HepG2 (cell line): ENCODE results near the gene GALR2. TPM values are rescaled to one million over a fixed set of nuclear protein-coding genes. Genes with fewer than 3 reads are reported as not detected.
A peak's percentile ranks its signal among the peaks of the same experiment; 100 is the strongest.

Source experiments
- ATF6 ChIP-seq: sonication (generic); formaldehyde crosslinking; conservative IDR thresholded peaks from 2 replicates; pipeline ENCODE4 v1.4.0; 2020; ENCODE audit warnings: missing genetic modification reagents
- DNMT1 ChIP-seq: sonication (generic); formaldehyde crosslinking; IDR thresholded peaks from 2 replicates; pipeline ENCODE4 v1.5.1; 2020; ENCODE audit warnings: mild to moderate bottlenecking, missing genetic modification reagents
- ETV5 ChIP-seq: IDR thresholded peaks from 2 replicates; pipeline ENCODE4 v1.6.1; 2018; ENCODE audit warnings: missing biosample characterization, missing genetic modification reagents, inconsistent platforms, borderline replicate concordance
- HDAC2 ChIP-seq: sonication (generic); formaldehyde crosslinking; IDR thresholded peaks from 2 replicates; pipeline ENCODE4 v1.4.0; 2020; ENCODE audit warnings: missing genetic modification reagents
- HNF1B ChIP-seq: sonication (generic); formaldehyde crosslinking; IDR thresholded peaks from 2 replicates; pipeline ENCODE4 v1.5.1; 2020; ENCODE audit warnings: mild to moderate bottlenecking, moderate library complexity, missing genetic modification reagents
- HNF4A ChIP-seq: sonication (generic); formaldehyde crosslinking; IDR thresholded peaks from 2 replicates; pipeline ENCODE4 v1.4.0; 2020; ENCODE audit warnings: missing genetic modification reagents
- KDM5A ChIP-seq: fragments of 200-600 bp; sonication (generic); IDR thresholded peaks from 2 replicates; pipeline ENCODE4 v1.7.0; 2018; ENCODE audit warnings: antibody characterized with exemption, mild to moderate bottlenecking, low read length, borderline replicate concordance
- NFATC3 ChIP-seq: sonication (generic); formaldehyde crosslinking; IDR thresholded peaks from 2 replicates; pipeline ENCODE4 v1.5.1; 2020; ENCODE audit warnings: mild to moderate bottlenecking, missing genetic modification reagents
- RFX1 ChIP-seq: fragments of 450-650 bp; IDR thresholded peaks from 2 replicates; pipeline ENCODE4 v1.6.1; 2017
- RXRA ChIP-seq: sonication (generic); formaldehyde crosslinking; IDR thresholded peaks from 2 replicates; pipeline ENCODE4 v1.5.1; 2020; ENCODE audit warnings: missing genetic modification reagents
- TEF ChIP-seq: sonication (generic); formaldehyde crosslinking; IDR thresholded peaks from 2 replicates; pipeline ENCODE4 v1.5.0; 2020; ENCODE audit warnings: missing genetic modification reagents
- WIZ ChIP-seq: sonication (generic); formaldehyde crosslinking; IDR thresholded peaks from 2 replicates; pipeline ENCODE4 v1.5.1; 2020; ENCODE audit warnings: mild to moderate bottlenecking, missing genetic modification reagents
- ZBED4 ChIP-seq: sonication (generic); formaldehyde crosslinking; IDR thresholded peaks from 2 replicates; pipeline ENCODE4 v1.4.0; 2020; ENCODE audit warnings: missing genetic modification reagents, borderline replicate concordance
- ZC3H13 ChIP-seq: sonication (generic); formaldehyde crosslinking; IDR thresholded peaks from 2 replicates; pipeline ENCODE4 v1.8.1; 2023; ENCODE audit warnings: mild to moderate bottlenecking, missing genetic modification reagents, moderate library complexity
- ZNF331 ChIP-seq: sonication (generic); formaldehyde crosslinking; IDR thresholded peaks from 2 replicates; pipeline ENCODE4 v1.4.0; 2020; ENCODE audit warnings: missing genetic modification reagents
- ZNF549 ChIP-seq: sonication (generic); formaldehyde crosslinking; IDR thresholded peaks from 2 replicates; pipeline ENCODE4 v1.5.0; 2020; ENCODE audit warnings: missing genetic modification reagents
- ZNF710 ChIP-seq: sonication (generic); formaldehyde crosslinking; IDR thresholded peaks from 2 replicates; pipeline ENCODE4 v1.5.0; 2020; ENCODE audit warnings: mild to moderate bottlenecking, missing genetic modification reagents, borderline replicate concordance
- ZNF766 ChIP-seq: sonication (generic); formaldehyde crosslinking; IDR thresholded peaks from 2 replicates; pipeline ENCODE4 v1.5.0; 2020; ENCODE audit warnings: missing genetic modification reagents, borderline replicate concordance
- polyA plus RNA-seq, 8 experiments: library from polyadenylated mRNA; depleted of rRNA in 3 of 8; stranded (reverse) in 7 of 8; unstranded in 1 of 8; fragments of >200 nt; fragmentation: Illumina TruSeq in 4 of 8; extraction: Trizol in 4 of 8; gene quantifications; 2 replicates each; pipeline versions ENCODE4 v1.2.1 to v1.2.3, GENCODE V29; 2011 to 2016; ENCODE audit warnings: low read depth in 4 of 8, missing spikeins in 1 of 8, mixed read lengths in 1 of 8; ENCODE audit not compliant: insufficient read depth in 1 of 8
- total RNA-seq, 5 experiments: library from RNA; depleted of rRNA; stranded (reverse); fragments of >200 nt; fragmentation: Illumina TruSeq; extraction: Trizol; gene quantifications; 2 replicates each; pipeline ENCODE4 v1.2.3, GENCODE V29; 2016; ENCODE audit warnings: low read depth in 1 of 5

Gene GALR2
- total and polyA plus RNA-seq, 2 of the 13 experiments (the other 11 are each of a cell fraction or from before 2014, with no cell fraction given) = 0.48 to 0.58 TPM

GRCh38 chr17:76032073-76032779 is 42.4 kb upstream of the GALR2 start (continued):
- TF ChIP-seq ZNF710 (CRISPR knock-in tag) (peak; percentile 53; the same call in 1 of the 2 replicates), ZBED4 (CRISPR knock-in tag) (0 out of 2 replicates have a peak, but pooled peaks have one; percentile 39), ZNF331 (CRISPR knock-in tag) (peak; percentile 80), ATF6 (CRISPR knock-in tag) (0 out of 2 replicates have a peak, but pooled peaks have one; percentile 25), ZNF549 (CRISPR knock-in tag) (peak; percentile 96), ZC3H13 (CRISPR knock-in tag) (no peak), HDAC2 (CRISPR knock-in tag) (peak; percentile 83; the same call in 1 of the 2 replicates), DNMT1 (CRISPR knock-in tag) (no peak), KDM5A (no peak), HNF1B (peak; percentile 72; the same call in 1 of the 2 replicates), WIZ (CRISPR knock-in tag) (no peak), RFX1 (no peak), RXRA (CRISPR knock-in tag) (peak; percentile 60), TEF (CRISPR knock-in tag) (no peak), NFATC3 (CRISPR knock-in tag) (0 out of 2 replicates have a peak, but pooled peaks have one; percentile 30), HNF4A (CRISPR knock-in tag) (peak; percentile 88), ZNF766 (CRISPR knock-in tag) (peak; percentile 91; the same call in 1 of the 2 replicates), ETV5 (CRISPR knock-in tag) (peak; percentile 75; the same call in 1 of the 2 replicates)
